HEK293 (cell line): ENCODE results near the gene IST1.

Source experiments
- CTCF ChIA-PET: fragments of 350-600 bp; formaldehyde crosslinking; extraction: SDS; loops from one replicate; lab custom pipeline; 2021; ENCODE audit warnings: antibody characterized with exemption; lab: Yijun Ruan, JAX
- POLR2A ChIA-PET: fragments of 300-600 bp; formaldehyde crosslinking; extraction: SDS; loops from one replicate; lab custom pipeline; 2020; ENCODE audit warnings: antibody characterized with exemption, inconsistent platforms; lab: Yijun Ruan, JAX
- H3K27ac ChIP-seq: fragments of 200-500 bp; sonication (Bioruptor generic); 2 replicates; pipeline ENCODE4 v1.5.1; 2014; ENCODE audit warnings: low read depth, low read length, control low read depth, inconsistent platforms; ENCODE audit errors: extremely low read depth
- H3K36me3 ChIP-seq, 2 experiments: fragments of 200-500 bp in 1 of 2; sonication (Bioruptor generic) in 1 of 2; 1 replicate in 1 of 2; 2 replicates in 1 of 2; pipeline ENCODE4 v1.5.1; 2014 to 2017; ENCODE audit warnings: inconsistent platforms in 2 of 2, low read length in 2 of 2; ENCODE audit not compliant: control insufficient read depth in 2 of 2, insufficient read depth in 1 of 2
- H3K4me1 ChIP-seq: fragments of 200-500 bp; sonication (Bioruptor generic); 2 replicates; pipeline ENCODE4 v1.5.1; 2014; ENCODE audit warnings: mild to moderate bottlenecking, low read length, inconsistent platforms; ENCODE audit not compliant: control insufficient read depth, insufficient read depth
- H3K4me3 ChIP-seq: 2 replicates; pipeline ENCODE4 v1.5.1; 2011; ENCODE audit warnings: low read depth, mild to moderate bottlenecking, control low read depth, low read length, moderate library complexity
- H3K9me3 ChIP-seq: fragments of 200-500 bp; sonication (Bioruptor generic); 2 replicates; pipeline ENCODE4 v1.5.1; 2014; ENCODE audit warnings: low read depth, low read length, inconsistent platforms; ENCODE audit not compliant: control insufficient read depth, insufficient read depth
- EGR2 ChIP-seq: fragments of 450-650 bp; formaldehyde crosslinking; IDR thresholded peaks from 2 replicates; pipeline ENCODE4 v1.5.1; 2016; ENCODE audit warnings: low read depth, missing biosample characterization, missing genetic modification characterization
- HOXD13 ChIP-seq: sonication (generic); formaldehyde crosslinking; IDR thresholded peaks from 2 replicates; pipeline ENCODE4 v1.8.0; 2022; ENCODE audit warnings: missing genetic modification reagents, borderline replicate concordance
- ZBTB7A ChIP-seq: fragments of 450-650 bp; formaldehyde crosslinking; IDR thresholded peaks from 2 replicates; pipeline ENCODE4 v1.5.1; 2016; ENCODE audit warnings: low read depth, missing biosample characterization, missing genetic modification characterization
- ZFHX2 ChIP-seq: fragments of 450-650 bp; formaldehyde crosslinking; conservative IDR thresholded peaks from 2 replicates; pipeline ENCODE4 v1.5.1; 2016; ENCODE audit warnings: missing biosample characterization, missing genetic modification characterization
- ZFP69B ChIP-seq: fragments of 450-650 bp; formaldehyde crosslinking; IDR thresholded peaks from 2 replicates; pipeline ENCODE4 v1.5.1; 2016; ENCODE audit warnings: missing biosample characterization, missing genetic modification characterization
- ZNF175 ChIP-seq: fragments of 450-650 bp; formaldehyde crosslinking; IDR thresholded peaks from 2 replicates; pipeline ENCODE4 v1.5.1; 2016; ENCODE audit warnings: missing biosample characterization, missing genetic modification characterization
- ZNF221 ChIP-seq: fragments of 450-650 bp; formaldehyde crosslinking; IDR thresholded peaks from 2 replicates; pipeline ENCODE4 v1.5.1; 2017; ENCODE audit warnings: missing biosample characterization, missing genetic modification characterization, borderline replicate concordance
- ZNF416 ChIP-seq: fragments of 450-650 bp; formaldehyde crosslinking; IDR thresholded peaks from 2 replicates; pipeline ENCODE4 v1.5.1; 2016; ENCODE audit warnings: missing biosample characterization, missing genetic modification characterization
- ZNF514 ChIP-seq: fragments of 450-650 bp; formaldehyde crosslinking; IDR thresholded peaks from 2 replicates; pipeline ENCODE4 v1.5.1; 2016; ENCODE audit warnings: missing biosample characterization, missing genetic modification characterization
- ZNF549 ChIP-seq: fragments of 450-650 bp; IDR thresholded peaks from 2 replicates; pipeline ENCODE4 v1.5.1; 2018; ENCODE audit warnings: missing biosample characterization, missing genetic modification characterization, mild to moderate bottlenecking, inconsistent platforms, moderate library complexity
- ZNF660 ChIP-seq: fragments of 450-650 bp; IDR thresholded peaks from 2 replicates; pipeline ENCODE4 v1.5.1; 2018; ENCODE audit warnings: missing biosample characterization, mild to moderate bottlenecking, missing genetic modification characterization
- ZNF747 ChIP-seq: fragments of 450-650 bp; formaldehyde crosslinking; IDR thresholded peaks from 2 replicates; pipeline ENCODE4 v1.5.1; 2016; ENCODE audit warnings: missing biosample characterization, missing genetic modification characterization
- TF ChIP-seq, protein P1 (sequence below): fragments of 450-650 bp; formaldehyde crosslinking; IDR thresholded peaks from 2 replicates; pipeline ENCODE4 v1.5.1; 2016; ENCODE audit warnings: missing biosample characterization, missing genetic modification characterization
- TF ChIP-seq, protein P2 (sequence below): fragments of 450-650 bp; formaldehyde crosslinking; IDR thresholded peaks from 2 replicates; pipeline ENCODE4 v1.5.1; 2017; ENCODE audit warnings: missing biosample characterization, missing genetic modification characterization
- TF ChIP-seq, protein P3 (sequence below): fragments of 450-650 bp; formaldehyde crosslinking; IDR thresholded peaks from 2 replicates; pipeline ENCODE4 v1.5.1; 2016; ENCODE audit warnings: missing biosample characterization, missing genetic modification characterization

The IST1 gene

DNA sequence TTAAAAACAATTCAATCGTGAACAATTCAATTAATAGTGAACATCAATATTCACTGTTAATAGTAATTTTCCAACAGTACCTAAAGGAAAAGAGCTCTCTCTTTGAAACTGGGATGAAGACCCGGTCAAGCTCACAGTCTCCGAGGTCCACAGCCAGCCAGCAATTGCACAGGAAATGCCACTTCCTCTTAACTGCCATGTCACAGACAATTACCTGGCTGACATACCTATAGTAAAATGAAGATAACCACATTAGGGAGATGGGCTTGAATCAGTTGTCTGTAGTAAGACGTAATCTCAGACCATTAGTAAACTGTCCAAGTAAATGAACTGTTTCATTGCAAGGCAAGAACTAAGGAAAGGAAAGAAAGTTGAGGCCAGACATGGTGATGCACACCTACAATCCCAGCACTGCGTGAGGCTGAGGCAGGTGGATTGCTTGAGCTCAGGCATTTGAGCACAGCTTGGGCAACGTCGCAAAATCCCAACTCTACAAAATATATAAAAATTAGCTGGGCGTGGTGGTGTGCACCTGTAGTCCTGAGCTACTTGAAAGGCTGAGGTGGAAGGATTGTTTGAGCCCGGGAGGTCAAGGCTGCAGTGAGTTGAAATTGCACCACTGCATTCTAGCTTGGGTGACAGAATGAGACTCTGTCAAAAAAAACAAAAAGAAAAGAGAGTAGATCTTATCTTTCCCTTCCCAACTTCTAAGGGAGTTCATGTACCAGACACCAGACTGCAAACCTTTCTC is 68.0 kb downstream of the IST1 start:
- ChIA-PET CTCF (interaction anchor here (0.7 to 5.1 kb wide), 2 partner anchors 81 to 98 kb away, joined by 3 to 59 read pairs; partner anchors contain the start of gene ZNF821), POLR2A (interaction anchor here (0.6 kb wide), 1 partner anchor 65 kb away, joined by 4 read pairs; no protein-coding TSS in a partner anchor)
- Histone ChIP-seq H3K9me3 (no peaks in the 10 kb centered on the region), H3K4me1 (no peaks in the 10 kb centered on the region), H3K27ac (no peak overlapping the region), H3K4me3 (no peak overlapping the region), H3K36me3 (no peaks in the 10 kb centered on the region)
- TF ChIP-seq ZNF549: no peak
- TF ChIP-seq ZNF747: no peak
- TF ChIP-seq, protein P1, sequence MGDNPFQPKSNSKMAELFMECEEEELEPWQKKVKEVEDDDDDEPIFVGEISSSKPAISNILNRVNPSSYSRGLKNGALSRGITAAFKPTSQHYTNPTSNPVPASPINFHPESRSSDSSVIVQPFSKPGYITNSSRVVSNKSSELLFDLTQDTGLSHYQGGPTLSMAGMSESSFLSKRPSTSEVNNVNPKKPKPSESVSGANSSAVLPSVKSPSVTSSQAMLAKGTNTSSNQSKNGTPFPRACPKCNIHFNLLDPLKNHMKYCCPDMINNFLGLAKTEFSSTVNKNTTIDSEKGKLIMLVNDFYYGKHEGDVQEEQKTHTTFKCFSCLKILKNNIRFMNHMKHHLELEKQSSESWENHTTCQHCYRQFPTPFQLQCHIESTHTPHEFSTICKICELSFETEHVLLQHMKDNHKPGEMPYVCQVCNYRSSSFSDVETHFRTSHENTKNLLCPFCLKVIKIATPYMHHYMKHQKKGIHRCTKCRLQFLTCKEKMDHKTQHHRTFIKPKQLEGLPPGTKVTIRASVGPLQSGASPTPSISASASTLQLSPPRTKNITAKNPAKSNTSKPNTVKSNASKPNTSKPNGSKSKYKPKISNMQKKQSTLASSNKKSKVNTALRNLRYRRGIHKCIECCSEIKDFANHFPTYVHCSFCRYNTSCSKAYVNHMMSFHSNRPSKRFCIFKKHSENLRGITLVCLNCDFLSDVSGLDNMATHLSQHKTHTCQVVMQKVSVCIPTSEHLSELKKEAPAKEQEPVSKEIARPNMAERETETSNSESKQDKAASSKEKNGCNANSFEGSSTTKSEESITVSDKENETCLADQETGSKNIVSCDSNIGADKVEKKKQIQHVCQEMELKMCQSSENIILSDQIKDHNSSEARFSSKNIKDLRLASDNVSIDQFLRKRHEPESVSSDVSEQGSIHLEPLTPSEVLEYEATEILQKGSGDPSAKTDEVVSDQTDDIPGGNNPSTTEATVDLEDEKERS (tag by site-specific recombination): no peak
- no peak for TF ChIP-seq ZBTB7A (tag by site-specific recombination)
- TF ChIP-seq, protein P2, sequence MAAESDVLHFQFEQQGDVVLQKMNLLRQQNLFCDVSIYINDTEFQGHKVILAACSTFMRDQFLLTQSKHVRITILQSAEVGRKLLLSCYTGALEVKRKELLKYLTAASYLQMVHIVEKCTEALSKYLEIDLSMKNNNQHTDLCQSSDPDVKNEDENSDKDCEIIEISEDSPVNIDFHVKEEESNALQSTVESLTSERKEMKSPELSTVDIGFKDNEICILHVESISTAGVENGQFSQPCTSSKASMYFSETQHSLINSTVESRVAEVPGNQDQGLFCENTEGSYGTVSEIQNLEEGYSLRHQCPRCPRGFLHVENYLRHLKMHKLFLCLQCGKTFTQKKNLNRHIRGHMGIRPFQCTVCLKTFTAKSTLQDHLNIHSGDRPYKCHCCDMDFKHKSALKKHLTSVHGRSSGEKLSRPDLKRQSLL (tag by site-specific recombination): no peak
- no peak for TF ChIP-seq ZFHX2 (tag by site-specific recombination)
- no peak for TF ChIP-seq ZNF175

DNA sequence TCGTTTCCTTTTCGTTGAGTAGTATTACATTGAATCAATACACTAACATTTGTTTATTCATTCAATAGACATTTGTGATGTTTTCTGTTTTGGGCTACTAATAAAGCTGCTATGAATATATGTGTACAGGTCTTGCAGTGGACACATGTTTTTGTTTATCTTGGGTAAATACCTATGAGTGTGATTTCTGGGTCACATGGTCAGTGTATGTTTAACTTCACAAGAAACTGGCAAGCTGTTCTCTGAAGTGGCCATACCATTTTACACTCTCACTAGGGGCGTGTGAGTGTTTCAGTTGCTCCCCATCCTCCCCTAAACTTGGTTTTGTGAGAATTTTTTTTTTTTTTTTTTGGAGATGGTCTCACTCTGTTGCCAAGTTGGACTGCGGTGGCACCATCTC is 69.9 kb downstream of the IST1 start:
- TF ChIP-seq, protein P3, sequence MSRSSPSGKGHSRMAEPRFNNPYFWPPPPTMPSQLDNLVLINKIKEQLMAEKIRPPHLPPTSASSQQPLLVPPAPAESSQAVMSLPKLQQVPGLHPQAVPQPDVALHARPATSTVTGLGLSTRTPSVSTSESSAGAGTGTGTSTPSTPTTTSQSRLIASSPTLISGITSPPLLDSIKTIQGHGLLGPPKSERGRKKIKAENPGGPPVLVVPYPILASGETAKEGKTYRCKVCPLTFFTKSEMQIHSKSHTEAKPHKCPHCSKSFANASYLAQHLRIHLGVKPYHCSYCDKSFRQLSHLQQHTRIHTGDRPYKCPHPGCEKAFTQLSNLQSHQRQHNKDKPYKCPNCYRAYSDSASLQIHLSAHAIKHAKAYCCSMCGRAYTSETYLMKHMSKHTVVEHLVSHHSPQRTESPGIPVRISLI (tag by site-specific recombination): no peak
- no peak for TF ChIP-seq ZFP69B (tag by site-specific recombination)
- TF ChIP-seq ZNF514: no peak
- TF ChIP-seq ZNF221 (tag by site-specific recombination): no peak
- TF ChIP-seq ZNF416 (tag by site-specific recombination): no peak
- ChIA-PET CTCF (interaction anchor here (5.1 kb wide), 1 partner anchor 83 kb away, joined by 59 read pairs; the partner anchor contains the start of gene ZNF821), POLR2A (no interaction called here)
- no peak overlapping the region for H3K27ac ChIP-seq
- H3K4me3 ChIP-seq: no peak overlapping the region
- H3K4me1 ChIP-seq: no peaks in the 10 kb centered on the region
- no peaks in the 10 kb centered on the region for H3K36me3 ChIP-seq
- no peaks in the 10 kb centered on the region for H3K9me3 ChIP-seq

DNA sequence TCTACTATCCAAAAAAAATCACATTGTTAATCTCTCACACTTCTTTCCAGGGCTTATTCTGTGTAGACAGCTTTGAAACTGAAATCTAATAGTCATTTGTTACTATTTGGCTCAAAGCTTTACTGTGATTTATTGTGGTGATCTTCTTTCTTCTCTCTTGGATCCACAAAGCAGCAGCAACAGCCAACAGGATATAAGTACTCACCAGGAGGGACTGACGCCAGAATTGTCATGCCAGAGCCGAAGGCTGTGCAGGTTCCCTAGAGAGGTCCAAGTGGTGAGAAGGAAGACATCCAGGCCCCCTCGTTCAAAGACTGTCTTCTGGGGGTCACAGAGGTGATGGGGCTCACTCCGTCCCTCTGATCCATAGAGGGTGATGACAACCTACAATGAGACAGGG is 71.6 kb downstream of the IST1 start:
- Histone ChIP-seq H3K4me1 (no peaks in the 10 kb centered on the region), H3K4me3 (no peak overlapping the region), H3K9me3 (no peaks in the 10 kb centered on the region), H3K27ac (no peak overlapping the region), H3K36me3 (no peaks in the 10 kb centered on the region)
- POLR2A ChIA-PET: no interaction called here
- TF ChIP-seq EGR2 (tag by site-specific recombination) (no peak), ZNF660 (tag by site-specific recombination) (no peak), HOXD13 (no peak)
- CTCF ChIA-PET: interaction anchor here (1.2 kb wide), 1 partner anchor 85 kb away, joined by 4 read pairs; no protein-coding TSS in a partner anchor
